Superior temporal gyrus (tissue), 1 donor: ENCODE measurements around the gene TIMM50.
"Not testable (repeated sequence)": the region's sequence is repeated elsewhere in the genome, so short reads cannot be mapped to it uniquely, and the experiment has no call there.

ENCODE experiments used
- DNase-seq: peaks from one replicate; pipeline ENCODE4 v3.0.0-alpha.2; 2016; ENCODE audit errors: extremely low spot score

The TIMM50 gene

GRCh38 chr19:39469567-39469966 is 11.1 kb upstream of the TIMM50 start:
- DNase-seq, result no peak

DNA sequence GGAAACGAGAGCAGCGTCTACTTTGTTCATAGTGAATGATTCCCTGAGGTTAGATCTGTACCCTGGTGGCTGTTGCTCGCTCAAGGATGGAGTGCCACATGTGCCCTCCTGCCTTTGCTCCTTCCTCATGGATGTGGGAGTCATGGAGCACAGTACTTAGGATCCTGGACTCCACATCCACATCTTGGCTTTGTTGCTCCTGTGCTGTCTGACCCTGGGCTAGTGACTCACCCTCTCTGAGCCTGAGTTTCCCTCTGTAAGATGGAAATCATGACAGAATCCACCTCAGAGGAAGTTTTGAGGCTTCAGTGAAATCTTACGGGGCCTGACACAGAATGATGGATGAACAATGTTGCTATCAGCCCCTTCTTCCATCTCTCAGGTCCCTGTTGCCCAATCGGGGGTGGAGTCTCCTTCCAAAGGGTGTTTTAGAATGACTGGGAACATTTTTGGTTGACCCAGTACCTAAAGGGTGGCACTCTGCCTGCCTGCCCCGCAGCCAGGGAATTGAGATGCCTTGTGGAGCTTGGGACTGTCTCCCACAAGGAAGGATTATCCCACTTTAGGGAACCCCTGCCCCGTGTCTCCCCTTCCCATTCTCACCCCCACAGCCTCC is 9.8 kb upstream of the TIMM50 start:
- no peak for DNase-seq

DNA sequence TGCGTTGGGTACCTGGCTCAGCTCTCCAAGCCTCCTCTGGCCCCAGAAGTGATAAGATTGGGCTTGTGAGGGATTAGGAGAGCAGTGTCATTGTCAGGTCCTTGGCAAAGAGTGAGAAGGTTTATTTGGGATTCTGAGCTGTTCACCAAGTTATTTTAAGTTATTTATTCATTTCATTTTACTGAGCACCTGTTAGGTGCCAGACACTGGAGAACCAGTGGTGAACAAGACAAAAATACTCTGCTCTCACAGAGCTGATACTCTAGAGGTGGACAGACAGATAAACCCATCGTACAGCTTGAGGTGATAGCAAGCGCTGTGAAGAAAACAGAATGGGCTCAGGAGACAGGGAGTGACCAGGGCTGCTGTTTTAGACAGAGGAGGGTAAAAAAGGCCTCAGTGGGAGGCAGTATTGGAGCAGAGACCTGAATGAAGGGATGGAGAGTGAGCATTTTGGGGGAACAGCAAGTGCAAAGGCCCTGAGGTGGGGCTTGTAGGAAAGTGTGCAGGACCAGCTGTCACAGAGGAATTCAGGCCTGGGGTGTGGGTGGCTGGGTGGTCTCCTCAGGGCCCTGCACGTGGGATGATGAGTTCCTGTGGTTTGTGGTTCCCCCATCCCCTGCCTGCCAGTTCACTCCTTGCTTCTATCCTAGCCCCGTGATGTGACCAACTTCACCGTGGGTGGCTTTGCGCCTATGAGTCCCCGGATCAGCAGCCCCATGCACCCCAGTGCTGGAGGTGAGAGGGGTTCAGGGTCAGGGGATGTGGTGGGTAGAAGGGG is 8.7 kb upstream of the TIMM50 start:
- no peak for DNase-seq

- no peak for DNase-seq
Observed at GRCh38 chr19:39472746-39473442, 7.7 kb upstream of the TIMM50 start.

DNA sequence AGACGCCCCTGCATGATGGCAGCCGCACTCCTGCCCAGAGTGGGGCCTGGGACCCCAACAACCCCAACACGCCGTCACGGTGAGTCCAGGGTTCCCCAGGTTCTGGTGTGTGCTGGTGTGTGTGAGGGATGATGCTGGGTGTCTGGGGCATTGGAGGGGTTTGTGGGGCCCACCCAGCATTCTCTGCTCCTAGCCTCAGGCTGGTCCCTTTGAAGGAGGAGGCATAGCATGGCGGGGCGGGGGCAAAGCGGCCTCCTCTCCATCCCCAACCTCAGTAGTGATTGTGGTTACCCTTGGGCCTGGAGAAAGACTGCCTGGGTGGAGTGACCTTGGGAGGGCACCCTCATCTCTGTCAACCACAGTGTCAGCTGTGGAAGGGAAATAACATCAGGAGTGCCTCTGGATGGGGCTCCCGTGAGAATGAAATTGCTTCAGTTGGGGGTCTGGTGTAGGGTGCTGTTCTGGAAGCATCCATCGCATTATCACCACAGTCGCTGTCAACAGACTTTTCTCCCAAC is 7.1 kb upstream of the TIMM50 start:
- no peak for DNase-seq

- peak; percentile 35 for DNase-seq
Observed at GRCh38 chr19:39474139-39474620, 6.5 kb upstream of the TIMM50 start.

DNA sequence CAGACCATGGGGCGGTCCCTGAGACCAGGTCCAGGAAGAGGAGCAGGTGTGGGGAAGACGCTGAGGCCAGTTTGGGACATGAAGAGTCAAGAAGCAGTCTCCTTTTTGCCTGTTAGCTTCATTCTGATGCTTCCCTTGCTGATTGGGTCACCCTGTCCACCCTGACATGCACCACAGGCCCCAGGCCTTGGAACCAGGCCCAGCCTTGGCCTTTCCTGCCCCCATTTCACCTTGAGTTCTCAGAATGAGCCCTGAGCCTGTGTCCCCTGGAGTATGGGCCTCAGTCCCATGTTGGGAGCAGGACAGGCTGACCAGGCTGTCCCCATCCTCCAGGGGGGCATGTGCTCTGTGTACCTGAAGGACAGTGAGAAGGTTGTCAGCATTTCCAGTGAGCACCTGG is 4.9 kb upstream of the TIMM50 start:
- DNase-seq, result no peak

GRCh38 chr19:39479319-39479801 is 1.3 kb upstream of the TIMM50 start:
- not testable (repeated sequence) for DNase-seq

DNA sequence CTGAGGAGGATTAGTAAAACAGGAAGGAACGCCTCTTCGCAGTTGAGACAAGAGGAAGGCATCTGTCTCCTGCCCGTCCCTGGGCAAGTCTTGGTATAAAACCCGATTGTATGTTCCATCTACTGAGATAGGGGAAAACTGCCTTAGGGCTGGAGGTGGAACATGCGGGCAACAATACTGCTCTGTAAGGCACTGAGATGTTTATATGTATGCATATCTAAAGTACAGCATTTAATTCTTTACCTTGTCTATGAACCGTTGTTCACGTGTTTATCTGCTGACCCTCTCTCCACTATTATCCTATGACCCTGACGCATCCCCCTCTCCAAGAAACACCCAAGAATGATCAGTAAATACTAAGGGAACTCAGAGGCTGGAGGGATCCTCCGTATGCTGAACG is 722 bp upstream of the TIMM50 start:
- DNase-seq, result no peak

GRCh38 chr19:39481229-39481545 is 549 bp downstream of the TIMM50 start:
- DNase-seq, result no peak

DNA sequence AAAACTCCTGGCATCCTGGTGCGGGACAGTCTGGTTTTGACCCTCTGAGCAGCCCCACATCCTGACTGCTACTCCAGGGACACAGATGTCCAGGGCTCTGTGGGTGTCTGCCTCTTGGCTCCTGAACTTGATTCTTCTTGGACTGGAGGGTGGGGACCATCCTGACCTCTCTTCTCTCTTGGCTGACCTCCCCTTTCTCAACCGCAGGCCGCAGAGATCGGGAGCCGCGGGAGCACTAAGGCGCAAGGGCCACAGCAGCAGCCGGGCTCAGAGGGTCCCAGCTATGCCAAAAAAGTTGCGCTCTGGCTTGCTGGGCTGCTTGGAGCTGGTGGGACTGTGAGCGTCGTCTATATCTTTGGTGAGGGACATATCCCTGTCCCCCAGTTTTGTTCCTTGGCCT is 1.0 kb downstream of the TIMM50 start:
- DNase-seq, result no peak

GRCh38 chr19:39483141-39483540 is 2.5 kb downstream of the TIMM50 start:
- DNase-seq, result no peak

- DNase-seq, result no peak
Observed at GRCh38 chr19:39489756-39490155, 9.1 kb downstream of the TIMM50 start.

- DNase-seq, result no peak
Observed at GRCh38 chr19:39492225-39492624, 11.6 kb downstream of the TIMM50 start.

- no peak for DNase-seq
Observed at GRCh38 chr19:39492788-39493187, 12.2 kb downstream of the TIMM50 start.

- DNase-seq, result no peak
Observed at GRCh38 chr19:39494661-39495060, 14.0 kb downstream of the TIMM50 start.

DNA sequence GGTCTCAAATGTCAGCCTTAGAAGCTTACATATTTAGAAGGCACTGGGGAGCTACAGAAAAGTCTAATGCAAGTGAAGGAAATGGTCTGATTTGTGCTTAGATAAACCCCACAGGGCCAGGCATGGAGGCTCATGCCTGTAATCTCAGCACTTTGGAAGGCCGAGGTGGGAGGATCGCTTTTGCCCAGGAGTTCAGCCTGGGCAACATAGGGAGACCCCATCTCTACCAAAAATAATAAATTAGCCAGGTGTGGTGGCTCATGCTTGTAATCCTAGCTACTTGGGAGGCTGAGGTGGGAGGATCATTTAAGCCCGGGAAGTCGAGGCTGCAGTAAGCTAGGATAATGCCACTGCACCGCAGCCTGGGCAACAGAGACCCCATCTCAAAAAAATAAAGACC is 15.4 kb downstream of the TIMM50 start:
- no peak for DNase-seq

- no peak for DNase-seq
Observed at GRCh38 chr19:39497701-39497995, 17.0 kb downstream of the TIMM50 start.

DNA sequence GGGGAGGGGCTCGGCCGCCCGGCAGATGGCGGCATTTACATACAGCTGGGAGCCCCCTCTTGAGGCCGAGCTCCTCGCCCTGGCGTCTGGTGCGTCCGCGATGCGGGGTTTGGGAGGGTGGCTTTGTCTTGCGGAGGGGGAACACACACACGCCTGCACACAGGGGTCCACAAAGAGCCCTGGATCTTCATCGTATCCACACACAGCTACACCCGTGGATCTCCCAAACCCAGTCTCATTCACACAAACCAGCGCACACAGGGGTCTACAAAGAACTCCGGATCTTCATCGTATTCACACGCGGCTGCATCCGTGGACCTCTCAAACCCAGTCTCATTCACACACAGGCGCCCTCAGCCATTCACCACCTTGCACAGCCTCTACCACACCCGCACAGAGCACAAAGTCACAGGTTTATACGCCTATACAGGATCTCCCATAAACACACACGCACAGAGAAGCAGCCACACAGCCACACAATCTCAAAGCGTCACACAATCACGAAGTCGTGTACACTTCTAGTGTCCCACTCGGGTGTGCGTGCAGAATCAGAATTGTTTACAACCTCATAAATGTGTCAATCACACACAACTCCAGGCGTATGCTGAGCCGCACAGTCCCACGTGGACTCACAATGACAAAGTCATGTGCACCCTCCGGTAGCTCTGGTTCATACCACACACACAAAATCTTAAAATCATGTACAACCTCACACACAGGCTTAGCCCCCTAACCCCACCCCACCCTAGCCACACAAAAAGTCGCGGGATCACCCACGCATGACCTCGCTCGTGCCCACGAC is 17.6 kb downstream of the TIMM50 start:
- peak; percentile 36 for DNase-seq

DNA sequence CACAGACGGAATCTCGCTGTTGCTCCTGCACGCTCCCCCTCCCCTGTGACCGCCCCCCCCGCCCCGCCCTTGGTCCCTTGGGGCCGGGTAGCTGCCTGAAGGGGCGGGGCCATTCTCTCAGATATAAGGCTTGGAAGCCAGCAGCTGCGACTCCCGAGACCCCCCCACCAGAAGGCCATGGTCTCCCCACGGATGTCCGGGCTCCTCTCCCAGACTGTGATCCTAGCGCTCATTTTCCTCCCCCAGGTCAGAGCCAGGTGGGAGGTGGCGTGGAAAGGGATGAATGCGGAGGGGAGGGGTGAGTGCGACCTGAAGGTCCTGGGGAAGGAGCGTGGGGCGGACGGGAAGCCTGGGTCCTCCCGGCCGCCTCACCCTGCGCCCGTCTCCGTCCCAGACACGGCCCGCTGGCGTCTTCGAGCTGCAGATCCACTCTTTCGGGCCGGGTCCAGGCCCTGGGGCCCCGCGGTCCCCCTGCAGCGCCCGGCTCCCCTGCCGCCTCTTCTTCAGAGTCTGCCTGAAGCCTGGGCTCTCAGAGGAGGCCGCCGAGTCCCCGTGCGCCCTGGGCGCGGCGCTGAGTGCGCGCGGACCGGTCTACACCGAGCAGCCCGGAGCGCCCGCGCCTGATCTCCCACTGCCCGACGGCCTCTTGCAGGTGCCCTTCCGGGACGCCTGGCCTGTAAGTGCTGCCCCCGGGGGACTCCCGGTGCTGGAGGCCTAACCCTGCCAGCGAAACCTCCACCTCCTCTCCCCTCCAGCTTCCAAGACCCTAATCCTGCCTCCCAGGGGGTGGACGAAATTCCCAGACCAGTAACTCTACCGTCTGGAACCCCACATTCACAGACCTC is 18.4 kb downstream of the TIMM50 start, which contains the start of gene DLL3:
DLL3 (plus strand) TSS at position 150 of the 845 bp plus-strand sequence; CDS start at position 178, 28 bp downstream.
- no peak for DNase-seq

DNA sequence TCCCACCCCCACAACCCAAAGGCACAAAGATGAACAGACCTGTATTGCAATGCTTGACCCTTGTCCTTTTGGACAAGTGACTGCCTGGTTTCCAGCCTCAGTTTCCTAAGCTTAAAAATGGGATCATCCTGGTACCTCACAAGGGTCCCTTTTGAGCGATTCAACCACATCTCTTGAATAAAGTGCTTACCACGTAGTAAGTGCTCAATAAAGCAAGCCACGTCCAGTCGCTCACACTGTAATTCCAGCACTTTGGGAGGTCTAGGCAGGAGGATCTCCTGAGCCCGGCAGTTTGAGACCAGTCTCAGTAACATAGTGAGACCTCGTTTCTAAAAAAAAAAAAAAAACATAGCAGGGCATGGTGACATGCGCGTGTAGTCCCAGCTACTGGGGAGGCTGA is 19.3 kb downstream of the TIMM50 start:
- no peak for DNase-seq
